GOT3 (cell line): ENCODE results near the gene ZNF583.

Experiments used
- DNase-seq: peaks from one replicate; lab custom pipeline; 2025; ENCODE audit warnings: mixed read lengths; lab: John Stamatoyannopoulos, UW

The ZNF583 gene

DNA sequence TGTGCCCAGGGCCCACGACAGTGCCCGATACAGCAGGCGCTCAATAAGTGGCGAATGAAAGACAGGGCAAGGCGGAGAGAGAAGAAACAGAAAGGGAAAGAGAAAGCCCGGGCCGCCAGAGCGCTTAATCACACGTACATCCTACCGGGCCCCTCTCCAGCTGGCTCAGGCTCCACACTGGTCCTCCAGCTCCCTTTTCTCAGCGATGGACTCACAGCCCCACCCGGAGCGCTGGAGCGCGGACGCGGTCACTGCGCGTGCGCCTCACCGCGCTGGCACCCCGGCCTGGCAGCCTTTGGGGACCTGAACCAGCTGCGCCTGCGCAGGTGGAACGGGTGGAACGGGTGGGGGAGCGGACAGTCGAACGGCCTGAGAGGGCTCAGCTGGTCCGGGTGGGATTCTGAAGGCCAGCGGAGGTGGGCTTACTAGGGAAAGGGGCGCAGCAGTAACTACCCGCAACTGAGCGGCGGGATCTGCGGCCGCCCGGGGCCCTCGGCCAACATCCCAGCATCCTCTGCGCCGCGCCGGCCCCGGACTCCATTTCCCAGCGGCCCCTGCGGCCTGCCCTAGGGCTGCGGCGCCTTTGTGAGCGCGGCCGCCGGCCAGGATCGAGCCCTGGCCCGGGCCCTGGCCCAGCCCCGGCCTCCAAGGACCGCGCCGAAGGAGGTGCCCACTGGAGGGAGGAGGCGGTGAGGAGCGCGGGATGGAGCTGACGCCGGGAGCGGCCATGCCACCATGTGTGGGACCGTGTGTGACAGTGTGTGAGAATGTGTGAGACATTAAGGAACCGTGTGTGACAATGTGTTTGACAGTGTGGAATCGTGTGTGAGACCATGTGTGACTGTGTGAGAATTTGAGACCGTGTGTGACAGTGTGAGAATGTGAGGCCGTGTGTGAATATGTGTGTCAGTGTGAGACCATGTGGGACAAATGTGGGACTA, at the start of gene ZNF583:
Gene ZNF583 (plus strand): TSS at position 569 of the 941 bp plus-strand sequence. CDS start 2,783 bp downstream, outside the sequence.
- peak; percentile 83 for DNase-seq

- DNase-seq: no peak
Measured at GRCh38 chr19:56355517-56355916, 48.6 kb upstream of the ZNF583 start.

- DNase-seq: no peak
Measured at GRCh38 chr19:56356944-56357343, 47.2 kb upstream of the ZNF583 start.

DNA sequence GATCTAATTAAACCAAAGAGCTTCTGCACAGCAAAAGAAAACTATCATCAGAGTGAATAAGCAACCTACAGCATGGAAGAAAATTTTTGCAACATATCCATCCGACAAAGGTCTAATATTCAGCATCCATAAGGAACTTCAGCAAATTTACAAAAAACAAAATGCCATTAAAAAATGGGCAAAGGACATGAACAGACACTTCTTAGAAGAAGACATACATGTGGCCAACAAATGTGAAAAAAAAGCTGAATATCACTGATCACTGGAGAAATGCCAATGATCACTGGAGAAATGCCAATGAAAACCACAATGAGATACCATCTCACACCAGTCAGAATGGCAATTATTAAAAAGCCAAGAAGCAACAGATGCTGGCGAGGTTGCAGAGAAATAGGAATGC, 43.3 kb upstream of the ZNF583 start:
- no peak for DNase-seq

DNA sequence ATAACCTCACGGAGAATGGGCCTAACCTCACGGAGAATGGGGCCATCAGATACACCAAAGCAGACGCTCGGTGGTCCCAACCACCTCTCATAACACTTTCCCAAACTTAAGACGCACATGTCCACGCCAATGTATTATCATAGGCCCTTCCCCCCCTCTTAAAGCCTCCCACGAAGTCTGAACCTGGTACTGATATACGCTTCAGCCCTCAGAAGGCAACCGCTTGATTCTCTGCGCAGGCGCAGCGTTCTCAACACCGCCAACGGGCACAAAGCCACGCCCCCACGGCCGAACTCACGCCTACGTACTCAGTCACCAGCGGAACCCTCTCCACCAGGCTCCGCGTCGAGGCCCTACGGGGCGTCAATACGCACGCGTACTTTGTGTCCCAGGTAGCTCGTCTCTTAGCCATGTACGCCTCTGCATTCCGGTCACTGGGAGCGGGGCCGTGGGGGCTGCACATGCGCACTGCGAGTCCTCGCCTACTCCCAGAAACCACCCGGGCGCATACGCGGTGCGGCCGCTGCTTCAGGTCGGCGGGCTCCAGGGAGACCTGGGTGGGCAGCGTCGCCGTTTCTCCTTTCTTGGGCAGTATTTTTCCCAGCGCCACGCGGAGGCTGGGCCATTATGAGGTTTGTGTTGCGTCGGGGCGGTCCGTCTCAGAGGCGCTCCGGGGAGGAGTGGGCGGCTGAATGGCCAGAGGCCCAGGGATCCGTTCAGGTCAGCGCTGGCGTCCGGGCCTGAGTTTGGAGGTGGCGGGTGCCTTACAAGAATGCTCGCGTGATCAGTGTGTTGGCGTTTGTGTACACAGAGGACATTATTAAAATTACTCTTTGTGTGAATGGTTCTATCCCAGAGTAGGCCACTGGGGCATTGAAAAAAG, 36.1 kb upstream of the ZNF583 start:
- peak; percentile 14 for DNase-seq

GRCh38 chr19:56369886-56370676, 34.1 kb upstream of the ZNF583 start:
- DNase-seq: no peak

GRCh38 chr19:56372281-56372680, 31.9 kb upstream of the ZNF583 start:
- no peak for DNase-seq

DNA sequence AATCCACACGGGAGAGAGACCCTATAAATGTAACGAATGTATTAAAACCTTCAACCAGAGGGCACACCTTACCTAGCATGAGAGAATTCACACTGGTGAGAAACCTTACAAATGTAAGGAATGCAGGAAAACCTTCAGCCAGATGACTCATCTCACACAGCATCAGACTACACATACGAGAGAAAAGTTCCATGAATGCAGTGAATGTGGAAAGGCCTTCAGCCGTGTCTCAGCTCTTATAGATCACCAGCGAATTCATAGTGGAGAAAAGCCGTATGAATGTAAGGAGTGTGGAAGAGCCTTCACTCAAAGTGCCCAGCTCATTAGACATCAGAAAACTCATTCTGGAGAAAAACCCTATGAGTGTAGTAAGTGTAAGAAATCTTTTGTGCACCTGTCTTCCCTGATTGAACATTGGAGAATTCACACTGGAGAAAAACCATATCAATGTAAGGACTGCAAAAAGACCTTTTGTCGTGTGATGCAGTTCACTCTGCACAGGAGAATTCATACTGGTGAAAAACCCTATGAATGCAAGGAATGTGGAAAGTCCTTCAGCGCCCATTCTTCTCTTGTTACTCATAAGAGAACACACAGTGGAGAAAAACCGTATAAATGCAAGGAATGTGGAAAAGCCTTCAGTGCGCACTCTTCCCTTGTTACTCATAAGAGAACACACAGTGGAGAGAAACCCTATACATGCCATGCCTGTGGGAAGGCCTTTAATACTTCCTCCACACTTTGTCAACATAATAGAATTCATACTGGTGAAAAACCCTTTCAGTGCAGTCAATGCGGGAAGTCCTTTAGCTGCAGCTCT, 26.8 kb upstream of the ZNF583 start:
- no peak for DNase-seq

- DNase-seq: no peak
Measured at GRCh38 chr19:56383826-56384605, 20.1 kb upstream of the ZNF583 start.

GRCh38 chr19:56393119-56394012, 10.8 kb upstream of the ZNF583 start, which contains the start of gene ZNF582:
ZNF582 (minus strand) TSS chr19:56393534; CDS start chr19:56391752, 1,782 bp downstream.
- peak; percentile 15 for DNase-seq

DNA sequence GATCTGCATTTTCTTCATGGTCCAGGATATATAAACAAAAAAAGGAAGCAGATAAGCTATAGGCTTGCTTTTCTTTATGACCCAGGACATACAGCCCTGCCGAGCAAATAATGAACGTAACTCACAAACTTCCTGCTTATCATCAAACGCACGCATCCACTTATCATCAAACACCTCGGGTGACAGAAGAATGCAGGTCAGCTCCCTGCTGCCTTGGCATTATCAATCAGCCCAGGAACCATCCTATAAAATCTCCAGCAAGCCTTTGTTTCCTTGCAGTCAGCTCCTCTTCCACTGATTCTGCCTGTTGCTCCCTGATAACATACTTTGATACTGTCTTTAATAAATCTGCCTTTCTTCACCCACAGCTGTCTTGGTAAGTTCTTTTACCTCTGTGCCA, 5.3 kb upstream of the ZNF583 start:
- no peak for DNase-seq

- DNase-seq: no peak
Measured at GRCh38 chr19:56400485-56400884, 3.6 kb upstream of the ZNF583 start.

- no peak for DNase-seq
Measured at GRCh38 chr19:56403261-56403660, 871 bp upstream of the ZNF583 start.

- no peak for DNase-seq
Measured at GRCh38 chr19:56404705-56405056, 549 bp downstream of the ZNF583 start.

GRCh38 chr19:56405062-56405461, 930 bp downstream of the ZNF583 start:
- no peak for DNase-seq

GRCh38 chr19:56423276-56423984, 19.3 kb downstream of the ZNF583 start:
- DNase-seq: no peak

GRCh38 chr19:56423985-56424353, 19.8 kb downstream of the ZNF583 start:
- no peak for DNase-seq

DNA sequence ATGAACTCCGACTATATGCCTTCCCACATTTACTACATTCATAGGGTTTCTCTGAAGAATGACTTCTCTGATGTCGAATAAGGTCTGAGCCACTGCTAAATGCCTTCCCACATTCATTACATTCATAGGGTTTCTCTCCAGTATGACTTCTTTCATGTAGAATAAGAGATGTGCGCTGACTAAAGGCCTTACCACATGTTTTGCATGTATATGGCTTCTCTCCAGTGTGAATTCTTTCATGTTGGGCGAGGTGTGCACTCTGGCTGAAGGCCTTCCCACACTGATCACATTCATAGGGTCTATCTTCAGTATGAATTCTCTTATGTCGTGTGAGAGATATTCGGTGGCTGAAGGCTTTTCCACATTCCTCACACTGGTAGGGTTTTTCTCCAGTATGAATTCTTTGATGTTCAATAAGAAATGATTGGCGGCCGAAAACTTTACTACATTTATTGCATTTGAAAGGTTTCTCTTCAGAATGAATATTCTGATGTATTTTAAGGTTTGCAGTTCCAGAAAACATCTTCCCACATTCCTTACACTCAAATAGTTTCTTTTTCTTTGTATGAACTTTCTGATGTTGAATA, 37.2 kb downstream of the ZNF583 start:
- no peak for DNase-seq
